GM23248 (cell line): ENCODE results near the gene CSNK1G2. TPM values are rescaled to one million over a fixed set of nuclear protein-coding genes. Genes with fewer than 3 reads are reported as not detected.
A peak's percentile ranks its signal among the peaks of the same experiment; 100 is the strongest.

ENCODE experiments used
- DNase-seq: peaks from one replicate; pipeline ENCODE4 v3.0.0-alpha.2; 2015
- H2AFZ ChIP-seq: fragments of 200-600 bp; sonication (generic); 2 replicates; pipeline ENCODE4 v1.6.1; 2016; ENCODE audit warnings: antibody characterized with exemption
- H3F3A ChIP-seq: fragments of 200-600 bp; sonication (generic); 2 replicates; pipeline ENCODE4 v1.6.1; 2016; ENCODE audit warnings: mild to moderate bottlenecking, antibody characterized with exemption, mixed run types; ENCODE audit not compliant: insufficient read depth
- H3K27ac ChIP-seq: fragments of 200-600 bp; sonication (generic); 2 replicates; pipeline ENCODE4 v1.5.1; 2016; ENCODE audit warnings: mild to moderate bottlenecking
- H3K27me3 ChIP-seq: fragments of 200-600 bp; sonication (generic); replicated peaks from 2 replicates; pipeline ENCODE4 v1.6.1; 2016; ENCODE audit warnings: mild to moderate bottlenecking; ENCODE audit not compliant: insufficient read depth
- H3K36me3 ChIP-seq: fragments of 200-600 bp; sonication (generic); 2 replicates; pipeline ENCODE4 v1.6.1; 2016; ENCODE audit warnings: low read depth, mild to moderate bottlenecking
- H3K4me1 ChIP-seq: fragments of 200-600 bp; sonication (generic); 2 replicates; pipeline ENCODE4 v1.6.1; 2016; ENCODE audit warnings: mild to moderate bottlenecking; ENCODE audit not compliant: insufficient read depth
- H3K4me2 ChIP-seq: fragments of 200-600 bp; sonication (generic); one replicate; pipeline ENCODE4 v1.6.1; 2016; ENCODE audit warnings: mild to moderate bottlenecking; ENCODE audit not compliant: unreplicated experiment
- H3K4me3 ChIP-seq: fragments of 200-600 bp; sonication (generic); 2 replicates; pipeline ENCODE4 v1.5.1; 2016; ENCODE audit warnings: mild to moderate bottlenecking
- H3K79me2 ChIP-seq: fragments of 200-600 bp; sonication (generic); 2 replicates; pipeline ENCODE4 v1.6.1; 2016; ENCODE audit warnings: mild to moderate bottlenecking; ENCODE audit not compliant: insufficient read depth
- H3K9ac ChIP-seq: fragments of 200-600 bp; sonication (generic); 2 replicates; pipeline ENCODE4 v1.6.1; 2016; ENCODE audit warnings: mild to moderate bottlenecking
- H3K9me2 ChIP-seq: fragments of 200-600 bp; sonication (generic); 2 replicates; pipeline ENCODE4 v1.6.1; 2016; ENCODE audit warnings: mixed run types, mild to moderate bottlenecking, moderate library complexity; ENCODE audit not compliant: insufficient read depth
- H3K9me3 ChIP-seq: fragments of 200-600 bp; sonication (generic); one replicate; pipeline ENCODE4 v1.6.1; 2017; ENCODE audit warnings: low read depth
- H4K20me1 ChIP-seq: fragments of 200-600 bp; sonication (generic); 2 replicates; pipeline ENCODE4 v1.6.0; 2016; ENCODE audit not compliant: insufficient read depth
- EZH2 ChIP-seq: fragments of 200-600 bp; sonication (generic); IDR thresholded peaks from 2 replicates; pipeline ENCODE4 v1.6.1; 2018; ENCODE audit warnings: antibody characterized with exemption, mild to moderate bottlenecking; ENCODE audit not compliant: insufficient read depth, poor library complexity, severe bottlenecking
- EZH2phosphoT487 ChIP-seq: fragments of 200-600 bp; sonication (generic); IDR thresholded peaks from 2 replicates; pipeline ENCODE4 v1.6.1; 2018; ENCODE audit warnings: antibody characterized with exemption, moderate library complexity, mild to moderate bottlenecking, low read depth; ENCODE audit not compliant: insufficient read depth
- WGBS, 2 experiments: methylation state at CpG; one replicate each; pipeline ENCODE4 v1.1.6; 2015 to 2017; ENCODE audit warnings: low lambda C conversion rate in 2 of 2, low coverage in 1 of 2; ENCODE audit errors: missing lambda C conversion rate in 2 of 2; 5-methylcytosine and 5-hydroxymethylcytosine counted together
- in situ Hi-C: fragments of 300-500 bp; cut with MboI; formaldehyde crosslinking; loops from 2 replicates; pipeline ENCODE4 v1.15.0; 2020
- polyA plus RNA-seq: library from polyadenylated mRNA; unstranded; fragments of >200 nt; fragmentation: Nextera tagmentation; extraction: Ambion mirVana; gene quantifications from 2 replicates; pipeline ENCODE4 v1.2.1, GENCODE V29; 2016
- small RNA-seq: library from RNA; depleted of rRNA; stranded (forward); fragments of <200 nt; gene quantifications from one replicate; pipeline ENCODE3, GENCODE V24; 2014; ENCODE audit warnings: low read depth, low replicate concordance
- total RNA-seq: library from RNA; depleted of rRNA; stranded (reverse); fragments of >200 nt; shearing (Covaris generic); gene quantifications from 2 replicates; pipeline ENCODE4 v1.2.3, GENCODE V29; 2014; rRNA removed

Gene CSNK1G2
- total and polyA plus RNA-seq, 2 experiments from 2014 or later: 9.5 to 76.6 TPM

GRCh38 chr19:2021453-2022140, 80.6 kb downstream of the CSNK1G2 start:
- in situ Hi-C loops: no loop called here
- Histone ChIP-seq H3K4me3 (no peak overlapping the region), H3K9me3 (no peaks in the 10 kb centered on the region), H3K9me2 (no peaks in the 10 kb centered on the region), H3K4me2 (no peak overlapping the region), H3F3A (no peaks in the 10 kb centered on the region), H3K27ac (no peak overlapping the region), H3K36me3 (no peaks in the 10 kb centered on the region), H3K27me3 (no peaks in the 10 kb centered on the region), H3K4me1 (no peaks in the 10 kb centered on the region), H3K9ac (no peak overlapping the region), H2AFZ (no peak overlapping the region), H4K20me1 (no peaks in the 10 kb centered on the region), H3K79me2 (no peaks in the 10 kb centered on the region)
- TF ChIP-seq EZH2phosphoT487 (no peak), EZH2 (no peak)
- DNase-seq: no peak
- WGBS, 2 experiments: 72 to 78% methylated on average over 4 of the region's 4 CpGs

GRCh38 chr19:2022289-2022688, 81.3 kb downstream of the CSNK1G2 start:
- Histone ChIP-seq H3K27me3 (no peaks in the 10 kb centered on the region), H3K4me3 (no peak overlapping the region), H3K9me2 (no peaks in the 10 kb centered on the region), H2AFZ (no peak overlapping the region), H3K9me3 (no peaks in the 10 kb centered on the region), H4K20me1 (no peaks in the 10 kb centered on the region), H3K79me2 (no peaks in the 10 kb centered on the region), H3K4me1 (no peaks in the 10 kb centered on the region), H3K27ac (no peak overlapping the region), H3K36me3 (no peaks in the 10 kb centered on the region), H3K4me2 (no peak overlapping the region), H3K9ac (no peak overlapping the region), H3F3A (no peaks in the 10 kb centered on the region)
- TF ChIP-seq EZH2 (no peak), EZH2phosphoT487 (no peak)
- in situ Hi-C loops: no loop called here
- WGBS, 2 experiments: 93 to 94% methylated on average over 2 of the region's 2 CpGs
- DNase-seq: no peak

- Histone ChIP-seq H3K4me1 (peaks cover 8% of the 10 kb centered on the region), H3K27ac (no peak overlapping the region; the same call in 1 of the 2 replicates), H3K9me2 (no peaks in the 10 kb centered on the region), H3K79me2 (no peaks in the 10 kb centered on the region), H3K36me3 (no peaks in the 10 kb centered on the region), H3K9me3 (no peaks in the 10 kb centered on the region), H4K20me1 (no peaks in the 10 kb centered on the region), H3K27me3 (no peaks in the 10 kb centered on the region), H2AFZ (no peak overlapping the region), H3F3A (peaks cover 4% of the 10 kb centered on the region; the same call in 1 of the 2 replicates), H3K4me3 (no peak overlapping the region), H3K9ac (no peak overlapping the region), H3K4me2 (no peak overlapping the region)
- 92 to 94% methylated on average over 10 of the region's 10 CpGs for WGBS, 2 experiments
- in situ Hi-C loops: loop anchor here (5.0 kb wide), 1 partner anchor 41 kb away; no protein-coding TSS in a partner anchor
- no peak for DNase-seq
- TF ChIP-seq EZH2phosphoT487: no peak
- TF ChIP-seq EZH2: no peak
These were observed 85.8 kb downstream of the CSNK1G2 start for GRCh38 chr19:2026770-2027169.

- Histone ChIP-seq H3K4me2 (no peak overlapping the region), H4K20me1 (no peaks in the 10 kb centered on the region), H3K9me2 (no peaks in the 10 kb centered on the region), H3K9me3 (no peaks in the 10 kb centered on the region), H2AFZ (no peak overlapping the region), H3K79me2 (no peaks in the 10 kb centered on the region), H3K36me3 (no peaks in the 10 kb centered on the region), H3K27me3 (no peaks in the 10 kb centered on the region), H3K9ac (no peak overlapping the region), H3K4me3 (no peak overlapping the region), H3K4me1 (peaks cover 12% of the 10 kb centered on the region), H3F3A (peaks cover 4% of the 10 kb centered on the region; the same call in 1 of the 2 replicates), H3K27ac (no peak overlapping the region; the same call in 1 of the 2 replicates)
- in situ Hi-C loops: loop anchor here (5.0 kb wide), 1 partner anchor 40 kb away; no protein-coding TSS in a partner anchor
- peak; percentile 92 for DNase-seq
- WGBS, 2 experiments: 9 to 17% methylated on average over 8 to 9 of the region's 9 CpGs
- TF ChIP-seq EZH2 (no peak), EZH2phosphoT487 (no peak)
These were observed 86.4 kb downstream of the CSNK1G2 start for GRCh38 chr19:2027361-2027760.

Small RNA genes within 50 kb of the gene (small RNA-seq; reads per million reads assigned to genes)
- not detected for gene AC007136.1

Other genes with a start within 250 kb of the CSNK1G2 start
- not detected in 2 replicates for gene ONECUT3, start 187.7 kb upstream of the CSNK1G2 start, total RNA-seq
- not detected in 2 replicates for gene ONECUT3, start 187.7 kb upstream of the CSNK1G2 start, polyA plus RNA-seq
- 0.32 and 2.5 TPM in 2 replicates for gene ATP8B3, start 128.9 kb upstream of the CSNK1G2 start, total RNA-seq
- gene ATP8B3, start 128.9 kb upstream of the CSNK1G2 start, polyA plus RNA-seq: 1.8 and 1.9 TPM in 2 replicates
- 4.2 and 5.2 TPM in 2 replicates for gene REXO1, start 92.7 kb upstream of the CSNK1G2 start, total RNA-seq
- 4.2 and 4.9 TPM in 2 replicates for gene REXO1, start 92.7 kb upstream of the CSNK1G2 start, polyA plus RNA-seq
- 8.9 and 11.0 TPM in 2 replicates for gene KLF16, start 77.6 kb upstream of the CSNK1G2 start, total RNA-seq
- gene KLF16, start 77.6 kb upstream of the CSNK1G2 start, polyA plus RNA-seq: 4.2 and 4.6 TPM in 2 replicates
- gene ABHD17A, start 55.7 kb upstream of the CSNK1G2 start, total RNA-seq: 147 and 157 TPM in 2 replicates
- gene ABHD17A, start 55.7 kb upstream of the CSNK1G2 start, polyA plus RNA-seq: 37.6 and 39.4 TPM in 2 replicates
- gene ADAT3, start 35.8 kb upstream of the CSNK1G2 start, total RNA-seq: 0.22 and 3.2 TPM in 2 replicates
- 2.4 and 3.2 TPM in 2 replicates for gene ADAT3, start 35.8 kb upstream of the CSNK1G2 start, polyA plus RNA-seq
- gene SCAMP4, start 35.8 kb upstream of the CSNK1G2 start, total RNA-seq: 110 and 185 TPM in 2 replicates
- gene SCAMP4, start 35.8 kb upstream of the CSNK1G2 start, polyA plus RNA-seq: 73.9 and 81.9 TPM in 2 replicates
- gene BTBD2, start 74.5 kb downstream of the CSNK1G2 start, total RNA-seq: 69.5 and 72.0 TPM in 2 replicates
- 6.8 and 9.0 TPM in 2 replicates for gene BTBD2, start 74.5 kb downstream of the CSNK1G2 start, polyA plus RNA-seq
- 78.6 and 83.2 TPM in 2 replicates for gene MKNK2, start 110.1 kb downstream of the CSNK1G2 start, total RNA-seq
- gene MKNK2, start 110.1 kb downstream of the CSNK1G2 start, polyA plus RNA-seq: 28.9 and 37.6 TPM in 2 replicates
- gene MOB3A, start 155.2 kb downstream of the CSNK1G2 start, total RNA-seq: 38.7 and 53.1 TPM in 2 replicates
- gene MOB3A, start 155.2 kb downstream of the CSNK1G2 start, polyA plus RNA-seq: 53.7 and 57.0 TPM in 2 replicates
- gene IZUMO4, start 155.7 kb downstream of the CSNK1G2 start, total RNA-seq: 1.6 and 2.3 TPM in 2 replicates
- gene IZUMO4, start 155.7 kb downstream of the CSNK1G2 start, polyA plus RNA-seq: 0.89 and 1.5 TPM in 2 replicates
- gene AP3D1, start 210.4 kb downstream of the CSNK1G2 start, total RNA-seq: 95.4 and 97.6 TPM in 2 replicates
- gene AP3D1, start 210.4 kb downstream of the CSNK1G2 start, polyA plus RNA-seq: 65.2 and 79.0 TPM in 2 replicates
- gene DOT1L, start 222.8 kb downstream of the CSNK1G2 start, total RNA-seq: 4.3 and 4.4 TPM in 2 replicates
- gene DOT1L, start 222.8 kb downstream of the CSNK1G2 start, polyA plus RNA-seq: 4.0 and 5.3 TPM in 2 replicates